ENCODE results near the gene THRAP3.
"Not testable (repeated sequence)": the region's sequence is repeated elsewhere in the genome, so short reads cannot be mapped to it uniquely, and the experiment has no call there.

The THRAP3 gene

DNA sequence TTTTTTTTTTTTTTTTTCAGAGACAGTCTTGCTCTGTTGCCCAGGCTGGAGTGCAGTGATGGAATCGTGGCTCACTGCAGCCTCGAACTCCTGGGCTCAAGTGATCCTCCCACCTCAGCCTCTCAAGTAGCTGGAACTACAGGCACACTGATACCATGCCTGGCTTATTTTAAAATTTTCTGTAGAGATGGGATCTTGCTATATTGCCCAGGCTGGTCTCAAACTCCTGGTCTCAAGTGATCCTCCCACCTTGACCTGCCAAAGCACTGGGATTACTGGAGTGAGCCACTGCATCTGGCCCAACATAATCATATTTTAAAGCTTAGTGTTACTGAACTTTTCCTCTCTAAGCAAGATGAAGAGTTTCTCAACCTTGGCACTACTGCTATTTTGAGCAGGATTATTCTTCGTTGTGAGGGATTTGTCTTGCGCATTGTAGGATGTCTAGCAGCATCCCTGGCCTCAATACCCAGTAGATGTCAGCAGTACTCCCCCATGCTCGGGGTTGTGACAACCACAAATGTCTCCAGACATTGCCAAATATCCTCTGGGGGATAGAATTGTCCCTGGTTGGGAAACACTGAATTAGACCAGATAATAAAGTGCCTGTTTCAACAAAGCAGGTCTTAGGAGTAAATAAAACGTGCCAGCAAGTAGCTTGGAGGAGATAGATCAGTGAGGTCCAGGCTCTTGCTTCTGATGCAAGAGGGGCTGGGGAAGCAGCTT is 15.1 kb upstream of the THRAP3 start:
- no peak for DNase-seq

DNA sequence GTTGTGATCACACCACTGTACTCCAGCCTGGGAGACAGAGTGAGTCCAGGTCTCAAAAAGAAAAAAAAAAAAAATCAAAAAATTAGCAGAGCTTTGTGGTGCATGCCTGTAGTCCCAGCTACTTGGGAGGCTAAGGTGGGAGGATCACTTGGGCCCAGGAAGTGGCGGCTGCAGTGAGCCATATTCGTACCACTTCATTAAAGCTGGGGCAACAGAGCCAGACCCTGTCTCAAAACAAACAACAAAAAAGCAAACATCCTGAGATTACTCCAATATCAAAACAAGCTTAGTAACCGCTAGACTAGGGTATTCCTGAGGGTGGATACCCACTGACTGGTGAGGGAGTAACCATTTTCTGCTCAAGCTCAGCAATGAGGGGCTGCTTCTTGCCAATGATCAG is 12.9 kb upstream of the THRAP3 start:
- DNase-seq, result no peak

DNA sequence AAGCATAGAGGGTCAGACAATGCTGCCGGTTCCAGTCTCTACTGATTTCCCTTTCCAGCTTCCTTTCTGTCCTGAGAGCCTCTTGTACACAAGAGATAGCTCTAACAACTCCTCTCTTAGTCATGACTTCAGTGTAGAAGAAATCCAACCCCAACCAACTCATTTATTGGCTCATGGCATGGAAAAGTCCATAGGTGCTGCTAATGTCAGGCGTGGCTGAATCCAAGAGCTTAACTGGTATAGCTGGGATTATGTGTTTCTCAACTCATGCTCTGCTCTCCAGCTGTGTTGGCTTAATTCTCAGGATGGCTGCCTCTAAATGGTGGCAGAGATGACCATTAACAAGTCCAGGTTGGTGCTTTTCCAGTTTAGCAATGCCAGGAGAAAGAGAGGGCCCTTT is 12.4 kb upstream of the THRAP3 start:
- DNase-seq, result no peak

DNA sequence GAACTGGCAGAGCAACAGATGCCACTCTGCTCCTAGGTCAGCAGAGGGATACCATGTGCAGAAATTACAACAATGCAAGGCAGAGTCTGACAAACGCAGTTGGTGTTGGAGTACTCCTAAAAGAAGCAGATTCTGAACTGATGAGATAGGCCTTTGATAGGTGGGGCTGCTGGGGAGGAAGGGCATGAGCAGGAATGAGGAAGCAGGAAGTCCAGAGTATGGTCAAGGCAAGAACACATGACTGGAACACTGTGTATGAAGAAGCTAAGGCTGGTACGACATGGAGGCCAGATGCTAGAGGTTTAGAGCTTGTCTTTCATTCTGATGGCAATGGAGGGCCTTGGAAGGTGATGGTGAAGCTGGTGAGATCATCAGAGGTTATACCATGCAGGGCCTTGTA is 11.5 kb upstream of the THRAP3 start:
- no peak for DNase-seq

DNA sequence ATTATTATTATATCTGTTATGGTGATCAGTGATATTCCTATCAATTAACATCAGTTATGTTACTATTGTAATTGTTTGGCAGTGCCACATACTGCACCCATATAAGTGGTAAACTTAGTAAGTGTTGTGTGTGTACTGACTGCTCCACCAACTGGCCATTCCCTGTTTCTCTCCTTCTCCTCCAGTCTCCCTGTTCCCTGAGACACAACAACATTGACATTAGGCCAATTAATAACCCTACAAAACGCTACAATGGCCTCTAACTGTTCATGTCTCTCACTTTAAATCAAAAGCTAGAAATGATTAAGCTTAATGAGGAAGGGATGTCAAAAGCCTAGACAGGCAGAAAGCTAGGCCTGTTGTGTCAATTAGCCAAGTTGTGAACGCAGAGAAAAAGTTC is 6.6 kb upstream of the THRAP3 start:
- no peak for DNase-seq

DNA sequence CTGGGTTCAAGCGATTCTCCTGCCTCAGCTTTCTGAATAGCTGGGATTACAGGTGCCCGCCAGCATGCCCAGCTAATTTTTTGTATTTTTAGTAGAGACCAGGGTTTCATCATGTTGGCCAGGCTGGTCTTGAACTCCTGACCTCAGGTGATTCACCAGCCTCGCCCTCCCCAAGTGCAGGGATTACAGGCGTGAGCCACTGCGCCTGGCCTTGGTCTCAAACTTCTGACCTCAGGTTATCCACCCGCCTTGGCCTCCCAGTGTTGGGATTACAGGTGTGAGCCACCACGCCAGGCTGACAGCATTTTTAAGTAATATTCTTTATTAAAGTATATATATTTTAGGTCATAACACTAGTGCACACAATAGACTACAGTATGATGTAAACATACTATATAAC is 2.3 kb upstream of the THRAP3 start:
- DNase-seq, result not testable (repeated sequence)

DNA sequence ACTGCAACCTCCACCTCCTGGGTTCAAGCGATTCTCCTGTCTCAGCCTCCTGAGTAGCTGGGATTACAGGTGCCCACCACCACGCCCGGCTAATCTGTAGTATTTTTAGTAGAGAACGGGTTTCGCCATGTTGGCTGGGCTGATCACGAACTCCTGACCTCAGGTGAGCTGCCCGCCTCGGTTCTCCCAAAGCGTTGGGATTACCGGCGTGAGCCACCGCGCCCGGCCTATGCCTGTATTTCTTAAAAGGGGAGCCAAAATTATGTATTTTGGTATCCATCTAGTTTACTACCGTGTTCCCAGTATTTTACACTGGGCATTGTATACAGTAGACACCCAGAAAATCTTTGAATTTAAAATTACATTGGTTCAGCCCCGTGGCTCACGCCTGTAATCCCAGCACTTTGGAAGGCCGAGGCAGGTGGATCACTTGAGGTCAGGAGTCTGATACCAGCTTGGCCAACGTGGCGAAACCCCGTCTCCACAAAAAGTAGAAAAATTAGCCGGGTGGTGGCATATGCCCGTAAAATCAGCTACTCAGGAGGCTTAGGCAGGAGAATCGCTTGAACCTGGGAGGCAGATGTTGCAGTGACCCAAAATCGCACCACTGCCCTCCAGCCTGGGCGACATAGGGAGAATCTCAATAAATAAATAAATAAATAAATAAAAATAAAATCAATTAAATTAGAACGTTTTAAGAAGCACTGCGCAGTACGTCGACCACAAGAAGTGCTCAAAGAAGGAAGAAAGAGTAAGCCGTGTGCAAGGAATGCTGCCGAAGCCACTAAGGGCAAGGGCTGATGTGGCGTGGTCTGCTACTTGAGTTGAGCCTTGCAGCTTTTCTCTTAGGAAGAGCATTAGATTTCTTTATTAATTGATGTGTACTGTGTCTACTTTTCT is 1.5 kb upstream of the THRAP3 start:
- no peak for DNase-seq

DNA sequence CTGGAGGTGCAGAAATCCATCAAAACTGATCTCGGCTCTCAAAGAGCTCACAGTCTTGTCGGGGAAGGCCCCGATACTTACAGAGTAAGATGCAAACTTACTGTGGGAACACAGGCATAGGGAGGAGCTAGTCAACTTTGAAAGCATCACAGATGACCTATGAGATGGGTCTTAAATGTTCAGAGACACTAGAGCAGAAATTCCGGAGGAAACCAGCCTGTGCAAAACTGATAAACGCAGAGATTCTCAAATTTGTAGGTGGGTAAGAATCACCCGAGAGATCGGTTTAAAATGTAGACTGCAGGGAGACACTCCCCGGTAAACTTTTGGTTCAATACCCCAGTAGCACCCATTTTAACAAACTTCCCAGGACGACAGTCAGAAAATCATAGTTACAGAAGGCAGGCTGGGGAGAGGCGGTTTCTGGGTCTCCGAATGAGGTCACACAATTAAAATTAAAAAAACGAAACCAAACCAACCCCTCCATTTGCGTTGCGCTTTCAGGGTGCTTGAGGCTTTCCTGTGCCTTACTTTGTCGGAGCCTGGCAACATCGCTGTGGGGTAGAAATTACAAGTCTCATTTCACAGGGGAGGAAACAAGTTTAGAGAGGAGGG is 755 bp upstream of the THRAP3 start:
- peak; percentile 21 for DNase-seq

DNA sequence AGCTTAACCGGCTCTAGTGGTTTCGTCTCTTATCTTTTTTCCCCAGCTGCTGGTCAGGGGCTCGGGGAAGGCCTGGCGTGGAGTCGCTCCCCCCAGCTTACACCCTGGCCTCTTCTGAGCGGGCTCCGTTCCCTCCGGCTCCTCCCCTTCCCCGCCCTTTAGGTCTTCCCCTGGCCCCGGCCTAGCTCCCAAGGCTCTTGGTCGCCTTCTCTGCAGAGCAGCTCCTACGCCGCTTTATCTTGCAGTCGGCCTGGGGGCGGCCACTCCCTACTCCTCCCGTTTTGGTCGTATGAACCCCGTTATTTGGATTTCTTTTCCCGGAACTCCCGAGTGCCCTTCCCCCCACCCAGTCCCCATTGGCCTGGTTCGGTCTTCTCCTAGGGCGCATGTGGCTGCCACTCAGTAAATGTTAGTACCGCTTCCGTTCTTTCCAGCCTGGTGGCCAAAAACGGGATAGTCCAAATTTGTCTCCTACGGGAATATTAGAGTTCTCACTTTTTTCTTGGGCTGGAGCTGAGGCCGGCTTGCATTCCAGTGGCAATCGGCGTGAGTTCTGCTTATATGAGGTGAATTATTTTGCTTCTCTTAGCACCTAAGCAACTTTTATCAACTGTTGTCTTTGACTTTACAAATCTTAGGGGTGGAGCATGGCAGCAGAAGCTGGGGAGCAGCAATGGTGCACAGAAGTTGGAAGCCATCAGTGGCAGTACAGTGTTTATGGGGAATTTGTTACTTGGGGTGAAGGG is 467 bp downstream of the THRAP3 start:
- DNase-seq, result no peak

DNA sequence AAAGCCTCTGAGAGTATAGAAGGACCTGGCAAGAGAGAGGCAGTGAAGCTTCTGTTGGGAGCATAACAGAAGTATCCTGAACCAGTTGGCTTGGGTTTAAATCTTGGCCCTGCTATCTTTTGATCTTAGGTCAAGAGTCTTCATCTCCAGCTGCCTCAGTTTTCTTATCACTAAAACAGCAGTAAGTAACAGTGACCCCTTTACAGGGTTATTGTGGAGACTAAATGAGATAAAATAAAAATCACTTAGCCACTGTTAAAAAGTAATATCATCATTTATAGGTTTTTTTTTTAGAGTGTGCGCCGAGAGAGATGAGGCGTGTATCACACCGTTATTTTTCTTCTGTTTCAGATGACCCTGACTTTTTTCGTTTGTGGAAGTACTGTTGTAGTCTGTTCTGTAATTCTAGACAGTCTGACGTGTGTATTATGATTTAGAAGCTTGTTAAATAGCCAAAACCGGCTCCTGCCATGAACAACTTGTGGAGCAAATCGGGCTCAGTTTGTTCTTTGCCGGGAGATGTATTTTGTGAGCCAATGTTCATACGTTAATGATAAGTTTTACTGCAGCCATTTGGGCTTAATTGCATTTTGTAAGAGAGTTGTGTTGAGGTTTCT is 1.1 kb downstream of the THRAP3 start:
- DNase-seq, result no peak

DNA sequence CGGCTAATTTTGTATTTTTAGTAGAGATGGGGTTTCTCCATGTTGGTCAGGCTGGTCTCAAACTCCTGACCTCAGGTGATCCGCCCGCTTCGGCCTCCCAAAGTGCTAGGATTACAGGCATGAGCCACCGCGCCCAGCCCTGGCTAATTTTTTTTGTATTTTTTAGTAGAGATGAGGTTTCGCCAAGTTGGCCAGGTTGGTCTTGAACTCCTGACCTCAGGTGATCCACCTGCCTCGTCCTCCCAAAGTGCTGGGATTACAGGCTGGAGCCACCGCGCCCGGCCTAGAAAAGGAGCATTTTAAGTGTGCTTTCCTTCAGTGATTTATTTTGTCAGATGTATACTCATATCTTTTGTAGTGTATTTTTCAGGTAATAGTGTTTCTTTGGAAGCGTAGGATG is 6.0 kb downstream of the THRAP3 start:
- DNase-seq, result not testable (repeated sequence)

DNA sequence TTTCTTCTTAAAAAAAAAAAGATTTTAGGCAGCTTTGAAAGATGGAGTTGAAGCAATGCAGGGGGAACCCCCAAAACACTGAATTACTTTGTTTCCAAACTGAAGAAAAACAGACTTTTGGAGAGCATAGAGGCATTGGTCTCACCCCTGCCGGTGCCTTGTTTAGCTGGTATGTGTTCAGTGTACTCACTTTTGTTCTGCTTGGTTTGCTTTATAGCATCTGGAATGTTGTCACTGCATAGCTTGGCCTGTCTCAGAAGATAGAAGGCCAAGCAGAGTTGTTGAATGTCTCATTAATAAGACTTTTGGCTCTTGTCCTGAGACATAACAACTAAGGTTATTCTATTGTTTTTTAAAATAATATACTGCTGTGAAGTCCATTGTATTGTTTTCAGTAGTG is 6.9 kb downstream of the THRAP3 start:
- no peak for DNase-seq

DNA sequence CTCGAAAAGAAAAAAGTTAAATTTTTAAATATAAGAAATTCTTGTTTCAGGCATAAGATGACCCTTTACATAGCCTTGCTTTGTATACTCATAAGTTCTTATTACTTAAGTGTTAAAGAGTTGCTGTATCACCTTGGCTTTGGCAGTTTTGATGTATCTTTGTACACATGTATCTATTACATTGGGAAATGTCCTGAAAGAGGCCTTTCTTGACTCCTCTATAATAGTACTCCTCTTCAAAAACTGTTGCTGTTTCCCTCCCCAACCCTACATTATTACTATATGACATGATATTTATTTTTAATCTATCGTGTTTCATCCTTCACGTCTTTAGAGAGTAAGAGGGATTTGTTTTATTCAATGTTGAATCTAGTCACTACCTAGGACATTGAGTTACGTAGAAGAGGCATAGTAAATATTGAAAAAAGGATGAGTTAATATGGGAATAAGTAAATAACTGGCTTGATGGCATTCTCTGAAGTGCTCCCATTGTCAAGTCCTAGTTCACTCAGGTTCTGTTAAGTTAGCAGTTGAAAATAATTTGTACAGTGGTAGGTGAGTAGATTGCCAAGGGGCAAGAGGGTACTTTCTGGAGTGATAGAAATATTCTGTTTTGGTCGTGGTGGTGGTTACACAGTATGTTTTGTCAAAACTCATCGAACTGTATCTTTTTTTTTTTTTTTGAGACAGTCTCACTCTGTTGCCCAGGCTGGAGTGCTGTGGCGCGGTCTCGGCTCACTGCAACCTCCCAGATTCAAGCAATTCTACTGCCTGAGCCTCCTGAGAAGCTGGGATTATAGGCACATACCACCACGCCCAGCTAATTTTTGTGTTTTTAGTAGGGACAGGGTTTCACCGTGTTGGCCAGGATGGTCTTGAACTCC is 8.2 kb downstream of the THRAP3 start:
- DNase-seq, result no peak

DNA sequence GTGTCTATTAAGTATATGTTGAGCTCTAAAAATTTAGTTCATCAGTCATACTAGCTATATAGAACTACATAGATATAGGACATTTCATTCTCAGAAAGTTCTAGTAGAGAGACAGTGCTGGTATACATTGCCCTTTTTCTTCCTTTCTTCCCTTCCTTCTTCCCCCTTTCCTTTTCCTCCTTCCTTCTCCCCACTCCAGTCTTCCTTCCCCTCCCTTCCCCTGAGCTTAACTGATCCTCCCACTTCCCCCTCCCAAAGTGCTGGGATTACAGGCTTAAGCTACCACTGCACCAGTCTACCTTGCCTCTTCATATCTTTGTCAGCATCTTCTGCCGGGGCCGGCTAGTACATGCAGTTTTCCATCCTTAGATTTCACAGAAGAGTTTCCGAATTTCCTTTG is 12.1 kb downstream of the THRAP3 start:
- DNase-seq, result no peak

DNA sequence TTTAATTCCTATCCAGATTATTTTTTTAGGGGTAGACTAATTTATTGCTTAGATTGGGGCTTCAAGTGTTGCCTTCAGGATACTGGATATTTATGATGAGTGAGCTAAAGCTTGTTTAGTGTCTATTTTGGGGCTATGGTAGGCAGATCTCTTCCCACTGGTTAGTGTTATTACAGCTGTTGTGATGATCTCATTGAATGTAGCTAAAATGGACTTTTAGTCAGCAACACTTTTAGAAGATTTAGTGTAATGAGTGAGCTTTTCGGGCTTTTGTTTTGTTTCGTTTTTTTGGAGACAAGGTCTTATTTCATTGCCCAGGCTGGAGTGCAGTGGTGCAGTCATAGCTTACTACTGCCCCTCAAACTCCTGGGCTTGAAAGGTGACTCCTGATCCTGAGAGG is 14.2 kb downstream of the THRAP3 start:
- no peak for DNase-seq

DNA sequence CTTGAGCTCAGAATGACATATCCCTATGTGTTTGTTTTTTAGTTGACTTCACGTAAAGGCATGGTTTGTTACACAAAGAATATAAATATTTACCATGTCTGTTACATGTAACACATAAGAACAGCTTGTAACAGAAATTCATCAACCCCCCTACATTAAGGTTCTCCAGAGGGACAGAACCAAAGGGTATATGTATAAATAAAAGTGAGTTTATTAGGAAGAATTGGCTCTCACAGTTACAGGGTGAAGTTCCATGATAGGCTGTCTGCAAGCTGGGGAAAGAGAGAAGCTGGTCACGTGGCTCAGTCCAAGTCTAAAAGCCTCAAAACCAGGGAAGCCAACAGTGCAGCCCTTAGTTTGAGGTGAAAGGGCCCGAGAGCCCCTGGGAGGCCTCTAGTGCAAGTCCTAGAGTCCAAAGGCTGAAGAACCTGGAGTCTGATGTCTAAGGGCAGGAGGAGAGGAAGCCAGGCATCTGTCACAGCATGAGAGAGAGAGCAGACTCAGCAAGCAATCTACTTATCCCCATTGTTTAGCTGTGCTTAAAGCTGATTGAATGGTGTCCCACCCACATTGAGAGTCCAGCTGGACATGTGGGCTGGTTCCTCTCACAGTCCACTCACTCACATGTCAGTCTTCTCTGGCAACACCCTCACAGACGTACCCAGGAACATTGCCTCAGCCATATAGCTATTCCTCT is 15.8 kb downstream of the THRAP3 start:
- DNase-seq, result no peak

DNA sequence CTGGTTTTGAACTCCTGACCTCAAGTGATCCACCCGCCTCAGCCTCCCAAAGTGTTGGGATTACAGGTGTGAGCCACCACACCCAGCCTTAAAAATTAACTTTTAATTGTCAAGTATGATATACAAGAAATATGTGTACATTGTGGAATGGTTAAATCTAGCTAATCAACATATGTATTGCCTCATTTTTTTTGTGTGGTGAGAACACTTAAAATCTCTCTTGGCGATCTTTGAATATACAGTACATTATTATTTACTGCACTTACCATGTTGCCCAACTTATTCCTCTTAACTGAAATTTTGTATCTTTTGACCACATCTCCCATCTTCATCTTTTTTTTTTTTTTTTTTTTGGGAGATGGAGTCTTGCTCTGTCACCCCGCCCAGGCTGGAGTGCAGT is 23.3 kb downstream of the THRAP3 start:
- DNase-seq, result no peak

DNA sequence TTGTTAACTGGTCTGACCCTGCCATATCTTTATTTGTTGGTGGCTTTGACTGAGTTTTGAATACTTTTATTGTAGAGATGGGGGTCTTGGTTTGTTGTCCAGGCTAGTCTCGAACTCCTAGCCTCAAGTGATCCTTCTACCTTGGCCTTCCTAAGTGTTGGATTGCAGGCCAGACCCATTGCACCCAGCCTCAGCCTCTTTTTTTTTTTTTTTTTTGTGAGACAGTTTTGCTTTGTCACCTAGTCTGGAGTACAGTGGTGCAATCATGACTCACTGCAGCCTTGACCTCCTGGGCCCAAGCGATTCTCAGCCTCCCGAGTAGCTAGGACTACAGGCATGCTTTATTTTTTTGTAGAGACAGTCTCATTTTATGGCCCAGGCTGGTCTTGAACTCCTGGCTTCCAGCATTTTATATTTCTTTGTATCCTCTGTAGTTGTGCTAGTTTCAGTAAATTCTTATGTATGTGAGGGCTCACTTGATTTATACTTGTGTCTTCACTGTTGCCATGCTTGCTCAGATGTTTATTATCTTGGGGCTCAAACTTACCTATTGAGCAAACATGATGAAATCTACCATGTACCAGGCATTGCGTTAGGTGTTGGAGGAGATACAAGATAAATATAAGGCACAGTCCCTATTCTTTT is 24.1 kb downstream of the THRAP3 start:
- no peak for DNase-seq

DNA sequence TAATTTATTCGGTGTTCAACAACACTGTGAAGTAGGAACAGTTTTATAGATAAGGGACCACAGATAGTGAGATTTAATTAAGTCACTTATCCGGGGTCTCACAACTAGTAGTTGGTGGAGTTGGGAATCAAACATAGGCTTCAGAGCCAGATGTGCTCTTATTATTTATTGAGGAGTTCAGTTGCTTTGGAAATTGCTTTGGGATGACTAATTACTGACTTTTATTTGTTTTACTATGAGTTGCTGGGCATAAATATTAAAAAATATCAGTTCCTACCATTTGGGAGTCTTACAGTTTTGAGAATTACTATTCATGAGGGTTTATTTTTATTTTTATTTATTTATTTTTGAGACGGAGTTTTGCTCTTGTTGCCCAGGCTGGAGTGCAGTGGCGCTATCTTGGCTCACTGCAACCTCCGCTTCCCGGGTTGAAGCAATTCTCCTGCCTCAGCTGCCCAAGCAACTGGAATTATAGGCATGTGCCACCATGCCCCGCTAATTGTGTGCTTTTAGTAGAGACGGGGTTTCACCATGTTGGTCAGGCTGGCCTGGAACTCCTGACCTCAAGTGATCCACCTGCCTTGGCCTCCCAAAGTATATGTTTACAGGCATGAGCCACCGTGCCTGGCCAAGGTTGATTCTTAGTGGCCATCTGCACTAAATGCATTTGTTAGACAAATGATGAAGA is 27.7 kb downstream of the THRAP3 start:
- DNase-seq, result no peak

DNA sequence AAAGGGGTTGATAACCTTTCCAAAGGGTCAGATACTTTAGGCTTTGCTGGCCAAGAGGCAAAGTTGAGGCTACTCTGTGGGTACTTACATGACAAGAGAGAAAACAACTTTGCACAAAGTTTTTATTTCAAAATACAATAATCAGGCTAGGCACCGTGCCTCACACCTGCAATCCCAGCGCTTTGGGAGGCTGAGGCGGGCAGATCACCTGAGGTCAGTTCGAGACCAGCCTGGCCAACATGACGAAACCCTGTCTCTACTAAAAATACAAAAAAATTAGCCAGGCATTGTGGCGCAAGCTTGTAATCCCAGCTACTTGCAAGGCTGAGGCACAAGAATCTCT is 28.2 kb downstream of the THRAP3 start:
- not testable (repeated sequence) for DNase-seq

All from activated CD8-positive, alpha-beta memory T cell treated with anti-CD3 and anti-CD28 coated beads, Interleukin-2, amount 50 U/mL, for 4 hours (primary cell).